COLO829 (cell line): Measurements from ENCODE around the gene RASAL1.

Experiments used
- DNase-seq: peaks from one replicate; pipeline ENCODE4 v3.0.0; 2012; ENCODE audit warnings: low spot score

RASAL1 gene

GRCh38 chr12:113056631-113057488 lies 78.7 kb downstream of the RASAL1 start, which contains the start of gene DTX1:
TSS of gene DTX1 (plus strand) at chr12:113056730. CDS start at chr12:113058193, 1,463 bp downstream.
- no peak for DNase-seq

- DNase-seq: no peak
Observed at GRCh38 chr12:113056381-113056630, 79.3 kb downstream of the RASAL1 start.

GRCh38 chr12:113055594-113056380 lies 79.8 kb downstream of the RASAL1 start:
- DNase-seq: no peak

GRCh38 chr12:113054948-113055486 lies 80.5 kb downstream of the RASAL1 start:
- DNase-seq: no peak

- DNase-seq: no peak
Observed at GRCh38 chr12:113052326-113052725, 83.2 kb downstream of the RASAL1 start.

- no peak for DNase-seq
Observed at GRCh38 chr12:113051759-113052158, 83.8 kb downstream of the RASAL1 start.

- DNase-seq: no peak
Observed at GRCh38 chr12:113050795-113051194, 84.8 kb downstream of the RASAL1 start.

- DNase-seq: no peak
Observed at GRCh38 chr12:113049976-113050742, 85.4 kb downstream of the RASAL1 start.
